SK-N-SH treated with all-trans-retinoic acid at 6 μM for 48 hours (cell line): ENCODE results near the gene PWWP2B.
"Not testable (repeated sequence)": the region's sequence is repeated elsewhere in the genome, so short reads cannot be mapped to it uniquely, and the experiment has no call there.

Experiments used
- ARNTL ChIP-seq: fragments of 450-650 bp; formaldehyde crosslinking; IDR thresholded peaks from 2 replicates; pipeline ENCODE4 v1.5.0; 2020; ENCODE audit warnings: low read depth, mild to moderate bottlenecking, moderate library complexity, borderline replicate concordance
- OSR1 ChIP-seq: fragments of 250-450 bp; sonication (Bioruptor Pico); IDR thresholded peaks from 2 replicates; pipeline ENCODE4 v1.8.0; 2022; ENCODE audit warnings: moderate library complexity, mild to moderate bottlenecking, inconsistent platforms
- PATZ1 ChIP-seq: fragments of 250-450 bp; sonication (Bioruptor Pico); IDR thresholded peaks from 2 replicates; pipeline ENCODE4 v1.8.0; 2020; ENCODE audit warnings: mild to moderate bottlenecking, moderate library complexity, borderline replicate concordance
- POU6F1 ChIP-seq: fragments of 250-450 bp; sonication (Bioruptor Pico); IDR thresholded peaks from 2 replicates; pipeline ENCODE4 v1.8.0; 2021; ENCODE audit warnings: low read depth, mild to moderate bottlenecking, moderate library complexity, borderline replicate concordance
- TSHZ2 ChIP-seq: fragments of 250-450 bp; sonication (Bioruptor Pico); IDR thresholded peaks from 2 replicates; pipeline ENCODE4 v1.5.0; 2020; ENCODE audit warnings: mild to moderate bottlenecking, moderate library complexity
- ZFP30 ChIP-seq: fragments of 450-650 bp; formaldehyde crosslinking; IDR thresholded peaks from 2 replicates; pipeline ENCODE4 v1.5.0; 2022; ENCODE audit warnings: mild to moderate bottlenecking, moderate library complexity
- ZNF565 ChIP-seq: fragments of 450-650 bp; formaldehyde crosslinking; conservative IDR thresholded peaks from 2 replicates; pipeline ENCODE4 v1.5.0; 2020; ENCODE audit warnings: low read depth, mild to moderate bottlenecking, moderate library complexity

GRCh38 chr10:132352462-132353308 lies 44.3 kb upstream of the PWWP2B start:
- TF ChIP-seq ARNTL; TSHZ2 (CRISPR knock-in tag); POU6F1 (CRISPR knock-in tag); OSR1 (CRISPR knock-in tag); ZFP30; ZNF565 (CRISPR knock-in tag); PATZ1: not testable (repeated sequence)
